HG03095 (cell line): Measurements from ENCODE around the gene MDN1.
A peak's percentile ranks its signal among the peaks of the same experiment; 100 is the strongest.
"Not testable (repeated sequence)": the region's sequence is repeated elsewhere in the genome, so short reads cannot be mapped to it uniquely, and the experiment has no call there.

ENCODE experiments used
- ATAC-seq: cut with Tn5 transposase; IDR thresholded peaks from one replicate; pipeline ENCODE4 v1.9.1; 2021; ENCODE audit warnings: moderate library complexity; ENCODE audit not compliant: unreplicated experiment

Gene MDN1

DNA sequence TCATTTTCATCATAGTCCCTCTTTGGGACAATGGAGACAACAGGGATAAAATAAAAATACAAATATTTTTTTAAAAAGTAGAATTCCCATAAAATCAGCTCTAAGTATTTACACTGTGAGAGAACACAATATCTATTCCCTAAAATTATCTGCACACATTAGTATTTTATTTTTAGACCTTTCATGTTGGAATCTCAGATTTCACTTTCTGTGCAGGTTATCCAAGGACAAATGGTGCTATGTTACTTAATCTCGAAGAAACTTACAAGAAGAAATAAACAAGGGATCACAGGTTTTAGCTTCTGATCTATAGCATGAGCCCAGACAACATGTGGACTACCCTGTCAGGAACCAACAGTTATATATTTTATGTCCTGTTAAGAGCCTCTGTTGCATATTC, 158.0 kb downstream of the MDN1 start:
- no peak for ATAC-seq

DNA sequence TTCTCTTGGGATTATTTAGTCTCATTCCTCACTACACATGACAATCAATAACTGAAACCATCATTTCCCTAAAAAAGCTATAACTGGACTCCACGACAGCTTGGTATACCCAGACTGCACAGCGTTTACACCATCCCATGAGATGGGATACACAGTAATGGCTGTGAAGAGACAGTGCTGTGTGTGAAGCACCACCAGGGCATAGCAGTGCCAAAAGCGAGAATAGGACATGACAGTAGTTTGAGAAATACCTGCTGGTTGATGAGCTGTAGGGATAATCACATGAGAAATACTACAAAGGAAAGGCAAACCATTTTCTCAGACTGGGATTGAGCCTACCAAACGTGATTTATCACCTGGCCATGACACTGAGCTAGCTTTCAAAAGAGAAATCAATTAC, 158.6 kb downstream of the MDN1 start:
- ATAC-seq, result no peak

DNA sequence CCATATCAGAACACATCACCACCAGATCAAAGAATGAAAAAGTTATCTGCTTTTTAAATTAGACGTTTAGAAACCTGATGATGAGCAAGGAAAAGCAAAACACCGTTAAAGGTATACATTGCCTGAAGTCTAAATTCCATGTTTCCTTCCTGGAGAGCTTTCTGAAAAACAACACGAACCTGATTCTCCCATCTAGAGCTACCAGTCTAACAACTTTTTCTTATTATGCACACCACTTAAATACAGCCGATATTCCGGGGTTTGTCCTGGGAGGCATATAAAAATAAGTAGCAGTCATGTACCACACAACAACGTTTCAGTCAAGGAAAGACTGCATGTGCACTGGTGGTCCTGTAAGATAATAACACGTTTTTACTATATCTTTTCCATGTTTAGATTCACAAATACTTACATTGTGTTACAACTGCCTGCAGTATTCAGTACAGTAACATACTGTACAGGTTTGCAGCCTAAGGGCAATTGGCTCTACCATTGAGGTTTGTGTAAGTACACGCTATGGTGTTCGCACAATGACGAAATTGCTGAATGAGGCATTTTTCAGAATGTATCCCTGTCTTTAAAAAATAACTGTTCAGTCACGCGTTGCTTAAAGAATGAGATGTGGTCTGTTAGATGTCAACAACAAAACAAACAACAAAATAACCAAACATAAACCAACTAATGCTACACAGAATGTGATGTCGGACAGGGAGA, 162.0 kb downstream of the MDN1 start:
- no peak for ATAC-seq

DNA sequence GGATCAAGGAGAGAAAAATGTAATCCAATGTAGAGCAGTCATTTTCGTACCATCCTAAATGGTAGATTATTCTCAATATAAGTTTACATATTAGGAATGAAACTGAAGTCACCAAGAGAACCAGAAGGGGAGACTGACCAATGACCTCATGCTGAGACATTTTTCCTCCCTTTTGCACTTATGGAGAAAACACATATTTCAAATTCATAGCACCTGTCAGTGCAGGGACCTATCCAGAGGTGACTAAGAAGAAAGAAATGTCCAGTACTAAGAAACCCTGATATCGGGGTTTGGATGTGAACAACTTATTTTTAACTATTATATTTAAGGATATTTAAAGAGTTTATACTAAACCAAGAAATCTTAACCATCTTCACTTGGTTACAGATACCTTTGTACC, 164.5 kb downstream of the MDN1 start:
- no peak for ATAC-seq

DNA sequence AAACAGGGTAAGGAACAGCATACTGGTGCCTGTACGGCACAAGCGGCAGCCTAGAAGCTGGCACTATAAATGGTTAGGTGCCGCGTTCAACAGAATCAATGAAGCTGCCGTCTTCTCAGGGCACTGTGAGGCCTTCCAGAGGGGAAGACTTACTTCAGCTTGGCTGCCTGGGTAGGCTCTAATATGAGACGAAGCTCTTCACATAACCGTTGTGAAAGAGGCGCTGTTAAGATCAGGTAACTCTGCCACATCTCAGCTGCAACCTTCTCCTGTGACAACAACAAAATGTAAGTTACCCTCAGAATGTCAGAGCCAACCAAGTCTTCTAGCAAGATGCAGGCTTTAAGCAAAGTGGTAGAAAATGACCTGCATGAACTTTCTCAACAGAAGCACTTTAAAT, 169.0 kb downstream of the MDN1 start:
- ATAC-seq, result no peak

DNA sequence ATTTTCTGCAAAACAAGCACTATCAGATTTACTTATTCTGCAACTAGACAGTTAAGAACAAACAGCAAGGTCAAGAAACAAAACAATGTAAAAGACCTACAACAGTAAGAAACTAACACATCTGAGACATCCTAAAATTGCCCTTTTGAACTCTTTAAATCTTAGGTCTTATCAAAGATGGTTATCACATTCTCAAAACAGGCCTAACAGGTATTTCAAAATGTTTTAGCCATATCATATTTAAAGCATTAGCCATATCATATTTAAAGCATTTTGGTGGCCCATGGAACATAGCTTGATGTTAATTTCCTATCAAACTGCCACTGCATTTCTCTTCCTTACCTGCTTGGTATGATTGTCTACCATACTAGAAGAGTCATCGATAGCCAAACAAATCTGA, 169.9 kb downstream of the MDN1 start:
- no peak for ATAC-seq

DNA sequence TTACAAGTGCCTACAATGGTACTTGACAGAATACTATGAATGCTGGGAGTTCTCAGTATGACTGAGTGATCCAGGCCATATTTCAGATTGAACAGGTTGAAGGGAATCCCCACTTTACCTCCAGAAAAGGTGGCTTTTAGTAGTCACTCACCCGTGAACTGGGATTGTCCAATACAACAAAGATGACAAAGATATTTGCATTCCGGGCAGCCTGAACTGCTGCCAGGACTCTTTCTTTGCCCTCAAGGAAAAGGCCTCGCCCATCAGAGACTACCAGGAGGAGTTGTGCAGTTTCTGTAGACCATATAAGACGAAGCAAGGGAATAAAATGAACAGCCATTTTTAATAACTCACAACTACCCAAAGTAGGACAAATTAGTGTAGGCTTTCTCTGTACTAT, 174.7 kb downstream of the MDN1 start:
- ATAC-seq, result no peak

DNA sequence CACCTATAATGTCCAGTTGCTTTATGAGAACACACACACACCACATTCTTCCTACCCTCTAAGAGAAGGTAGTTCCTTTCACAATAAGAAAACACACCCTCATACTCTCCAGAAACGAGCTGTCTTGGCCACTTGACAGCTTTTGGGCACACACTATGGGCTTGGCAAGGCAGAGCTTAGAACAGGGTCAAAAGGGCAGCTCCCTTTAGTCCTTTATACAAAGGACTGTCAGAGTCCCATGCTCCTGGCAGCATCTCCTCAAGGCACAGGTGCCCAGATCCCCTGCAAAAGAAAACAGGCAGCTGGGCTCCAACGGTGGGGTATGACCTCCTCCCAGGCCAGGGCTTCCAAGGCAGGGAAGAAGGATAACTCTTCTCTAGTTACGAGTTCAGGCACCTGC, 176.2 kb downstream of the MDN1 start:
- ATAC-seq, result no peak

DNA sequence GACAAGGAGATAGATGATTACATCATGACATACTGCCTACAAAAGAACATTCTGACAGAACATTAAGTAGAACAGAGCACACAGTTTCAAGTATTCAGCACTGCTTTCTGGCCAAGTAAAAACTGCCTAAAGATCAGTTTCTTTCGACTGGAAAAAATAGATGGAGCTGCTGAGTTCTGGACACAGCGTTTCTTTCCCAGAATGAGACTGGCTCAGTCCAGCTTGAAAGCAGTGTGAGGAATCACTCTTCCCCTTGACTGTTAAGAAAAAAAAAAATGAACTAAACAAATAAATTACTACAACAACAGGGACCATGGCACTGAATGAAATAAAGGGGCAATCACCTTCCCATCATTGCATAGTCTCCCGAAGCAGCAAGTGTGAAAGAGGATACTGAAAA, 176.6 kb downstream of the MDN1 start:
- no peak for ATAC-seq

DNA sequence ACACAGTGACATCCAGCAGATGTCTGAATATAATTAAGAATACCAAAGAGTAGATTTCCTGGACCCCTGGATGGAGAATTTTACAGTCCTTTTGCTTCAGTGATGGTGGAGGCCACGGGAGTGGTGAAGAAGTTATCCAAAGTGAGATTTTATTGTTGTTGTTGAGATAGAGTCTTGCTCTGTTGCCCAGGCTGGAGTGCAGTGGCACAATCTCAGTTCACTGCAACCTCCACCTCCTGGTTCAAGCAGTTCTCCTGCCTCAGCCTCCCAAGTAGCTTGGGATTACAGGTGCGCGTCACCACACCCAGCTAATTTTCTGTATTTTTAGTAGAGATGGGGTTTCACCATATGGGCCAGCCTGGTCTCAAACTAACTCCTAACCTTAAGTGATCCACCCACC, 178.0 kb downstream of the MDN1 start:
- not testable (repeated sequence) for ATAC-seq

DNA sequence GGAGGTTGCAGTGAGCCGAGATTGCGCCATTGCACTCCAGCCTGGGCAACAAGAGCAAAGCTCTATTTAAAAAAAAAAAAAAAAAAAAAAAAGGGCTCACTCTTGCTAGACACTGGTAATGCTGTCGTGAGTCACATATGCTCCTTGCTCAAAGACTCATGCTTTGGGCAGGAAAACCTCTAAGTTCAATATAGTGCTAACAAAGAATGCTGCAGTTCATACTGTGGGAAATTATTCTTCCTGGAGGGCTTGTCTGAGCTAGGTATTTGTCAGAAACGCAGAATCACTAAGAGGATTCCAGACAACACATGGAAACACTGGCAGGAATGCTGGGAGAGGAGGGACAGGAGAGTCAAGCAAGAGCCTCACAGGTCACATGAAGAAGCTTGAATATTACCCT, 178.8 kb downstream of the MDN1 start:
- ATAC-seq, result no peak

DNA sequence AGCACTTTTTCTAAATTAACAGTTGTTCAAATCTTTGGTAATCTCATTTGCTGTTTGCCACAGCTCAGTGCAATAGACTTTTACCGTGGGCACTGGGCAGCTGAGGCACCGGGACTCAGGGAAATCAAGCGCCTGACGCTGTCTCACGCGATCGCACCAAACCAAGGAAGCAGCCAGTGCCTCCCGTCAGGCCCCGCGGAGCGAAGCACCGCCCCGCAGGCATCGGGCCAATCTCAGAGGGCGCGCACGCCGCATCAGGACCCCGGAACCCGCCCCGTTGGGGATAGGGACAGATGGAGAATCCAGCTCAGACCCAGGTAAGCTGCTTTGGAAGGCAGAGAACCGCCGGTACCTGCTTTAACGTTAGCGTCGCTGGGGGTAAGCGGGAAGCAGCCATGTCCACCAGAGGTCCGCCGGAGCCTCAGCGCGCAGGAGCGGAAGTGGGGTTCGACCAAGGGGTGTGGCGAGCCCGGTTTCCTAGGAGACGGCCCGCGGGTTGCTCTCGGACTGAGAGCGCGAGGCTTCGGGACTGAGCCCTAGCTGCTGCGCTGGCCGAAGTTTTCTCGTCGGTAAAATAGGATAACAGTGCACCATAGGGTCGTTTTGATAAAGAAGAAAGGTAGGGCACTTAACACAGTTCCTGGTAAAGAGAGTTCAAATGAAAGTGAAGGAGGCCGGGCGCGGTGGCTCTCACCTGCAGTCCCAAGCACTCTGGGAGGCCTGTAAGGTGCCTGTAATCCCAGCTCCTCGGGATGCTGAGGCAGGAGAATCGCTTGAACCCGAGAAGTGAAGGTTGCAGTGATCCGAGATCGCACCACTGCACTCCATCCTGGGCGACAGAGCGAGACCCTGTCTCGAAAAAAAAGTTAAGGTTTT, 181.0 kb downstream of the MDN1 start, which contains the start of gene LYRM2:
Gene LYRM2, minus strand, starts transcription at position 428 of the 876 bp plus-strand sequence. Its CDS starts 31 bp downstream, at position 397.
- peak; percentile 98 for ATAC-seq

DNA sequence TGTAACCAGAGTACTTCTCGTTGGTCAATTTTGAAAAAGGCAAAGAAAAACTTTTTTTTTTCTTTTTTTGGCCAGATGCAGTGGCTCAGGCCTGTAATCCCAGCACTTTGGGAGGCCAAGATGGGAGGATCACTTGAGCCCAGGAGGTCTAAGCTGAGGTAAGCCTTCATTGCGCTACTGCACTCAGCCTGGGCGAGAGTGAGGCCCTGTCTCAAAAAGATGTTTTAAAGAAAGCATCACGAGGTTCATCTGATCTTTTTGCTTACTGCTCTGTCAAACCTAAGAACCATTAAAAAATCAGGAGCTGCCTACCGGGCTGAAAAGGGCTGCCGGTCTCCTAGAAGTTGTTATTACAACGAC, 181.7 kb downstream of the MDN1 start:
- ATAC-seq, result peak; percentile 1

DNA sequence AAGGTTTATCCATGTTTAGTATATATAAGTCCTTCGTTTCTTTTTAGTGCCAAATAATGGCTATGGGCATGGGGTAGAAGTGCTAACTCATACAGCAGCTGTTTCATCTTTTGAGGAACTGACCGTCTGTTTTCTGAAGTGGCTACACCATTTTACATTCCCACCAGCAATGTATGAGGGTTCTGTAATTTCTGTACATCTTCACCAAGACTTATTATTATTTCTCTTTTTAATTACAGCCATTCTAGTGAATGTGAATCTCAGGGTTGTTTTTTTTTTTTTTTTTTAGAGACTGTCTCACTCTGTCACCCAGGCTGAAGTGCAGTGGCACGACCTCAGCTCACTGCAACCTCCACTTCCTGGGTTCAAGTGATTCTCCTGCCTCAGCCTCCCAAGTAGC, 183.2 kb downstream of the MDN1 start:
- ATAC-seq, result not testable (repeated sequence)

DNA sequence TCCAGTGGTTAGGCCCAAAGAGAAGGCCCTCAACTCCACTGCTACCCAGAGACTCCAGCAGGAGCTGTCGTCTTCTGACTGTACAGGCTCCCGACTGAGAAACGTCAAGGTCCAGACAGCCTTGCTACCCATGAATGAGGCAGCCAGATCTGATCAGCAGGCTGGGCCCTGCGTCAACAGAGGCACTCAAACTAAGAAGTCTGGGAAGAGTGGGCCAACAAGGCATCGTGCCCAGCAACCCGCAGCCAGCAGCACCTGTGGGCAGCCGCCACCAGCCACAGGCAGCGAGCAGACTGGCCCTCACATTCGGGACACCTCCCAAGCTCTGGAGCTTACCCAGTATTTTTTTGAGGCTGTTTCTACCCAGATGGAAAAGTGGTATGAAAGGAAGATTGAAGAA, 189.1 kb downstream of the MDN1 start:
- ATAC-seq, result no peak

DNA sequence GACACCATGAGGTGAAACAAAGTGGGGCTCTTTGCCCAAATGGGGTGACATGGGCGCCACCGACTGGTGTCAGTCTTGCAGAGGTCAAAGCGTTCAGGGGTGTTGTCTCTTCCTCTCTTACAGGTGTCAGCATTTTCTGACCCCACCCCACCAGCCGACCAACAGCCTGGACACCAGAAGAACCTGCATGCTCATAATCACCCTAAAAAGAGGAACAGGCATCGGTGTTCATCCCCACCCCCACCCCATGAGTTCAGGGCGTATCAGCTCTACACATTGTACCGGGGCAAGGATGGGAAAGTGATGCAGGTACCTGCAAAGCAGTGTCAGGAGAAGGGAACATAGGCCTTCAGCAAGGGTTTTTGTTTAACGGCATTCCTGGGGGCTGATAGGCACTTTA, 195.8 kb downstream of the MDN1 start:
- ATAC-seq, result no peak

DNA sequence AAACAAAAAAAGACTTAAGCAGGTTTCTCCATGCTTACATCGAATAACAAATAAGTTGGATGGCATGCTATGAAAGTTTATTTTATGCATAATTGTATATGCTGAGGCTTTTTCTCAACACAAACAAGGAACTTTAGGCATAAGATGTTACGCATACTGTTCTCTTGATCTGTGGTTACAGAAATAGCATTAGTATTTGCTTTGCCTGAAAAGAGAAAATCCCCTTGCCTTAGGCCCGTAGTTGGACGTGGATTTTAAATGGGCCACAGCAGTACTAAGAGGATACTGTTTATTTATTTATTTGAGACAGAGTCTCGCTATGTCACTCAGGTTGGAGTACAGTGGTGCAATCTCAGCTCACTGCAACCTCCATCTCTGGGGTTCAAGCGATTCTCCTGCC, 200.0 kb downstream of the MDN1 start:
- no peak for ATAC-seq

DNA sequence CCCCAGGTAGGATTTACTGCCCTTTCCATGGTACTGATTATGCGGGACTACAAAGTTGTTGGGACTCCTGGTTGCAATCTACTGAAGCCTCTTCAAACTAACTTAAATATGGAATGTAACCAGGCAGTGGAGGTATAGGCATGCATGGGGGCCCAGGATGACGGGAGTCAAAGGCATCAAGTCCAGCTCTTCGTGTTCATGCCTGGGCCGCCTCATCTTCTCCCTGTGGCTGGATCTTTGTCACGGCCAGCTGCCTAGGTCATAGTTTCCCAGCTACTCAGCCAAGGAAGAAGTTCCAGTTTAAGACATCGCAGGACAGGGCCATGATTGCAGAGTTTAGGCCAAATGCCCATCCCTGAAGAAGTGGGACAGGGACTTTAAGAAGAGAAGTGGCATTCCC, 201.6 kb downstream of the MDN1 start:
- ATAC-seq, result no peak

DNA sequence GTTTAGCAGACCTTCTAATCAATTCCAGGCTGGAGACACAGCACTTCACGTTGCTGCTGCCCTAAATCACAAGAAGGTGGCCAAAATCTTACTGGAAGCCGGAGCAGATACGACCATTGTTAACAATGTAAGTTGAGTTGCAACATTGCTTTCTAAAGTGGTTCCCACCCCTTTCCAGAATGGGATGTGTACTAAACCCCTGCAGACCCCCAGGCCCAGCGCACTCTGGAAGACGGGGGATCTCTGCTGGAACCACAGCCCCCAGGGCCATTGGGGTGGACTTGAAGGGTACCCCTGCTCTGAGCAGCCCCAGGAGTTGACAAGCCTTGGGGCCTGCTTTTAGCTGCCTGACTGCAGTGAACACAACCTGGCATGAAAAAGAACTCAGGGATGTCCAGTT, 203.1 kb downstream of the MDN1 start:
- no peak for ATAC-seq

DNA sequence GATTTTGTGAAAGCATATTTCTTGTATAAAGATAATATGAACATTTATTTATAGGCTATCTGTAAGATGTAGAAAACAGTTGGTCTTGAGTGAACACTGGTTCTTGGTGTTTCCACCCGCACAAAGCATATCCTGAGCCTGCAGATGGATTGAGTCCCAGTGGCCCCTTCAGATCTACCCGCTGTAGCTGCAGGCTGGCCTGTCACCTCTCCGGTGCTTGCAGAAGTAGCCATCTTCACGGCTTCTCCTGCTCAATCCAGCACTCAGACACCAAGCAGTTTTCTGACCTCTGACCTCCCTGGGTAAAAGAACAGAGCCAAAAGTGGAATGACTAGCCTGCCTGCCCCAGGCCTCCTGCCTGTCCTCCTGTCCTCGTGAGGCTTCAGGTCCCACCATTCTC, 203.7 kb downstream of the MDN1 start:
- ATAC-seq, result no peak

DNA sequence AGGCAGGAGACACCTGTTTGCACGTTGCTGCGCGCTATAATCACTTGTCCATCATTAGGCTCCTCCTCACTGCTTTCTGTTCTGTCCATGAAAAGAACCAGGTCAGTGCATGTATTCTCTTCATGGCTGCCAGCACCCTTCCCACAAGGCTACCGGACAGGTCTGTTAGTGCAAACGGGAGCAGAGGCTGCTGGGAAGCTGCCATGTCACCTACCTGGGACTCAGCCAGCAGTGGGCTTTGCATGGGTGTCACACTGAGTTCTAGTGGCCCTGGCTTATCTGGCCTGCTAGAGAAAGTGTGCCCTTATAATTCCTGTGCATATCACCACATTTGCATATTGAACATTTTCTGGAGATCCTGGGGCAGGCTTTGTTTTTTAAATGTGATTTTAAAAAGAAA, 205.8 kb downstream of the MDN1 start:
- no peak for ATAC-seq

DNA sequence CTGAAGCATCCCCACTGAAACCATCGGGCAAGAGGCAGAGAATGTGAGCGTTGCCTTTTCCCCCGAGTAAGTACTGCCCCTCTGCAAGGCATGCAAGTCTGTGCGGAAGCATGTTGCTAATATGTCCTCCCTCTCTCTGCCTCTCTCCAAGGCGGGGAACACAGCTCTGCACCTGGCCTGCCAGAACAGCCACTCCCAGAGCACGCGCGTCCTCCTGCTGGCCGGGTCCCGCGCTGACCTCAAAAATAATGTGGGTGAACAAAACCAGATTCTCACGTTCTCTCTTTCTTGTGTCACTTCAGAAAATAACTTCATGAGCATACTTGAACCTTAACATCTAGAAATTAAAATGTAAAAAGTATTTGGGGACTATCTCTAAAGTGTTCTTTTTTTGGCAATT, 207.5 kb downstream of the MDN1 start:
- ATAC-seq, result no peak
